Esophagus squamous epithelium (tissue), 4 donors: ENCODE results near the gene RPL28.

Source experiments
- CTCF ChIP-seq, 6 experiments: fragments of 450-650 bp in 4 of 6; fragments of 200-600 bp in 2 of 6; sonication (generic) in 2 of 6; IDR thresholded peaks; one replicate each; pipeline ENCODE4 v1.5.1; 2016 to 2019; ENCODE audit warnings: antibody characterized with exemption in 6 of 6, mild to moderate bottlenecking in 4 of 6, moderate library complexity in 4 of 6
- POLR2A ChIP-seq, 4 donors: fragments of 450-650 bp; IDR thresholded peaks; one replicate each; pipeline ENCODE4 v1.6.1; 2017; ENCODE audit warnings: antibody characterized with exemption in 4 of 4, mild to moderate bottlenecking in 4 of 4, moderate library complexity in 3 of 4

DNA sequence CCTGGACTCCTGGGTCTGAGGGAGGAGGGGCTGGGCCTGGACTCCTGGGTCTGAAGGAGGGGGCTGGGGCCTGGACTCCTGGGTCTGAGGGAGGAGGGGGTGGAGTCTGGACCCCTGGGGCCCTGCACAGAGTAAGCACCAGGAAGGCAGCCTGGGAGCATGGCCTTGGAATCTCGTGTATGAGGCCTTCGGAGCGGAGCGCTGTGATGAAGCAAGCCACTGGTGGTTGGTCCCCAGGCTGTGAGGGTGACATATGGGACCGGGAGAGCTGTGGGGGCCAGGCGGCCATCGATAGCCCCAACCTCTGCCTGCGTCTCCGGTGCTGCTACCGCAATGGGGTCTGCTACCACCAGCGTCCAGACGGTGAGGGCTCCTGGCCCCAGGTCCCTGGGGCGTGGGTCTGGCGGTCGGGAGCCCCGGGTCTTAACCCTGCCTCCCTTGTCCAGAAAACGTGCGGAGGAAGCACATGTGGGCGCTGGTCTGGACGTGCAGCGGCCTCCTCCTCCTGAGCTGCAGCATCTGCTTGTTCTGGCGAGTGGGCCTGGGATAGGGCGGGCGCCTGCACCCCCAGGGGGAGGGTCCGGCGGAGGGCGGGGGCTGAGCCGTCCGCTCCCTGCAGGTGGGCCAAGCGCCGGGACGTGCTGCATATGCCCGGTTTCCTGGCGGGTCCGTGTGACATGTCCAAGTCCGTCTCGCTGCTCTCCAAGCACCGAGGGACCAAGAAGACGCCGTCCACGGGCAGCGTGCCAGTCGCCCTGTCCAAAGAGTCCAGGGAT is 8.2 kb upstream of the RPL28 start:
- TF ChIP-seq CTCF (IDR thresholded peaks at IDR 0.05) (no peak), POLR2A (IDR thresholded peaks at IDR 0.05) (no peak)
